ENCODE measurements around the gene DSCAM. TPM values are rescaled to one million over a fixed set of nuclear protein-coding genes. Genes with fewer than 3 reads are reported as not detected.

DSCAM gene
- total RNA-seq, 6 experiments from 2014 or later = 1.0 to 1.3 (median 1.1) TPM

DNA sequence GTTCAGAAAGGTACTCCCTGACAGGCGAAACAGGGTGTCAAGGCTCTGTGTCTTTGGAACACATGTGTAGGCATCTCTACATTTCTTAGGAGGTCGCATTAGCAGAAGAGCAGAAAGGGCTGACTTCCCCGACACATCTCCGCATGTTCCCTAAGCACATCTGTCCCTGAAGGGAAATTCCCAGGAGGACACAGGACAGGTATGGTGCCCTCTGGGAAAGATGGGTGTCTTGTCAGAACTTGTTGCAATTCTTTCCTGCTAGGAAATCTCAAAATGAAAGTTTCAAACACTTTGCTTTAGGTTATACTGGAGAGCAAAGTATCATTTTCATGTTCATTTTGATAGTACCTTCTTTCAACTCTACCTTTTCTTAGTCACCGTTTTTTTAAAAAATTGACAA is 2.0 kb downstream of the DSCAM start:
- H3K4me3 Mint-ChIP-seq = peak overlapping the region; percentile 86
- peaks cover 7% of the 10 kb centered on the region; the same call in 1 of the 2 replicates for H3K9me3 Mint-ChIP-seq
- H3K27me3 Mint-ChIP-seq (ENCODE audit: insufficient read depth) = peaks cover 5% of the 10 kb centered on the region
- no peaks in the 10 kb centered on the region for H3K36me3 Mint-ChIP-seq (ENCODE audit: low read depth)
- DNase-seq = no peak
- peaks cover 59% of the 10 kb centered on the region for H3K4me1 Mint-ChIP-seq (ENCODE audit: low read depth)
- H3K27ac Mint-ChIP-seq = peak overlapping the region; percentile 92
- TF ChIP-seq, protein P1, sequence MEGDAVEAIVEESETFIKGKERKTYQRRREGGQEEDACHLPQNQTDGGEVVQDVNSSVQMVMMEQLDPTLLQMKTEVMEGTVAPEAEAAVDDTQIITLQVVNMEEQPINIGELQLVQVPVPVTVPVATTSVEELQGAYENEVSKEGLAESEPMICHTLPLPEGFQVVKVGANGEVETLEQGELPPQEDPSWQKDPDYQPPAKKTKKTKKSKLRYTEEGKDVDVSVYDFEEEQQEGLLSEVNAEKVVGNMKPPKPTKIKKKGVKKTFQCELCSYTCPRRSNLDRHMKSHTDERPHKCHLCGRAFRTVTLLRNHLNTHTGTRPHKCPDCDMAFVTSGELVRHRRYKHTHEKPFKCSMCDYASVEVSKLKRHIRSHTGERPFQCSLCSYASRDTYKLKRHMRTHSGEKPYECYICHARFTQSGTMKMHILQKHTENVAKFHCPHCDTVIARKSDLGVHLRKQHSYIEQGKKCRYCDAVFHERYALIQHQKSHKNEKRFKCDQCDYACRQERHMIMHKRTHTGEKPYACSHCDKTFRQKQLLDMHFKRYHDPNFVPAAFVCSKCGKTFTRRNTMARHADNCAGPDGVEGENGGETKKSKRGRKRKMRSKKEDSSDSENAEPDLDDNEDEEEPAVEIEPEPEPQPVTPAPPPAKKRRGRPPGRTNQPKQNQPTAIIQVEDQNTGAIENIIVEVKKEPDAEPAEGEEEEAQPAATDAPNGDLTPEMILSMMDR (IDR thresholded peaks at IDR 0.05) = no peak

DNA sequence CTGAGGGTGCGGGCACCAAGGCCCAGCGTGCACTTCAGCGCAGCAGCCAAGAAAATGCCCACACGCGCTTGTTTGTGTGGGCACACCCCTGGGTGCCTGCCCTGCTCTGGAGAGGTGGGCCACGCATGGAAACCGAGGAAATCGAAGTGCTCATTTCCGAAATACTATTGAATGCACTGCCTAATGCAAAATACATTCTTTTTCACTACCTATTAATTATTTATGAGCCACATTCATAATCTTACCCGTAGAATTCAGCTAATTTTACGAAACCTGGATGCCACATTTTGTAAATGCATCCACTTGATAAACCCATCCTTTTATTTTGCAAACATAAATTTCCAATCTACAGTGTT is 4.8 kb downstream of the DSCAM start:
- Mint-ChIP-seq H3K4me3 (peak overlapping the region; percentile 90), H3K27ac (no peak overlapping the region), H3K36me3 (ENCODE audit: low read depth) (peaks cover 6% of the 10 kb centered on the region; the same call in 1 of the 2 replicates), H3K9me3 (peaks cover under 1% of the 10 kb centered on the region; the same call in 1 of the 2 replicates), H3K27me3 (ENCODE audit: insufficient read depth) (peaks cover 5% of the 10 kb centered on the region), H3K4me1 (ENCODE audit: low read depth) (peaks cover 75% of the 10 kb centered on the region)
- TF ChIP-seq, protein P1 (IDR thresholded peaks at IDR 0.05) = peak; percentile 9; the same call in 1 of the 2 replicates
- DNase-seq = no peak

DNA sequence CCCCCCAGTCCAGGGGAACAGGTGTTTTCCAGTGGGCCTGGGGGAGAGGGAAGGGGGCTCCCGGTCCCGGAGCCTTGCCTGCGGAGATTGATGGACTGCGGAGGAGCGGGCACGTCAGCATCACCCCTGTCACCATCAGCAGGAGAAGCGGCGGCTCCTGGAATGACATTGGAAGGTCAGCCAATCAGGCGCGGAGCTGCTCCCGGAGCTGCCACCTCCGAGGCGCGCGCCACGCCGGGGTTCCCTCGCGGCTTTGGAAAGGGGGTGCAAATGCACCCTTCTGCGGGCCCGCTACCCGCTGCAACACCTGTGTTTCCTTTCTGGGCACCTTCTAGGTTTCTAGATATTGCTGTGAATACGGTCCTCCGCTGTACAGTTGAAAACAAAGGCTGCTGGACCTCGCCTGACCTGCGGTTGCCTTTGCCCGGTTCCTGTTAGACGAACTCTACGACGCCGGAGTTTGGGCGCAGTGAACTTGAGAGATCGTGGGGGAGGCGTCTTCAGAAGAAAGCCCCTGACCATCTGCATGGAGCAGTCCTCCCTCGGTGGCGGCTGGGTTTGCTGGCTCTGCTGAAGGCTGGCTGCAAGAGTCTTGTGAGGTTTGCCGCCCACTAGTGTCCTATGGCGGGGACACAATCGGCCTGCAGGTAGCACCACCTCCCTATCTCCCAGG is 5.3 kb downstream of the DSCAM start:
- Mint-ChIP-seq H3K27me3 (ENCODE audit: insufficient read depth) (peaks cover 5% of the 10 kb centered on the region), H3K4me1 (ENCODE audit: low read depth) (peaks cover 78% of the 10 kb centered on the region), H3K27ac (peak overlapping the region; percentile 67; the same call in 1 of the 2 replicates), H3K4me3 (peak overlapping the region; percentile 90), H3K36me3 (ENCODE audit: low read depth) (peaks cover 6% of the 10 kb centered on the region; the same call in 1 of the 2 replicates), H3K9me3 (peaks cover under 1% of the 10 kb centered on the region)
- peak; percentile 24 for DNase-seq
- TF ChIP-seq, protein P1 (IDR thresholded peaks at IDR 0.05) = peak; percentile 70

DNA sequence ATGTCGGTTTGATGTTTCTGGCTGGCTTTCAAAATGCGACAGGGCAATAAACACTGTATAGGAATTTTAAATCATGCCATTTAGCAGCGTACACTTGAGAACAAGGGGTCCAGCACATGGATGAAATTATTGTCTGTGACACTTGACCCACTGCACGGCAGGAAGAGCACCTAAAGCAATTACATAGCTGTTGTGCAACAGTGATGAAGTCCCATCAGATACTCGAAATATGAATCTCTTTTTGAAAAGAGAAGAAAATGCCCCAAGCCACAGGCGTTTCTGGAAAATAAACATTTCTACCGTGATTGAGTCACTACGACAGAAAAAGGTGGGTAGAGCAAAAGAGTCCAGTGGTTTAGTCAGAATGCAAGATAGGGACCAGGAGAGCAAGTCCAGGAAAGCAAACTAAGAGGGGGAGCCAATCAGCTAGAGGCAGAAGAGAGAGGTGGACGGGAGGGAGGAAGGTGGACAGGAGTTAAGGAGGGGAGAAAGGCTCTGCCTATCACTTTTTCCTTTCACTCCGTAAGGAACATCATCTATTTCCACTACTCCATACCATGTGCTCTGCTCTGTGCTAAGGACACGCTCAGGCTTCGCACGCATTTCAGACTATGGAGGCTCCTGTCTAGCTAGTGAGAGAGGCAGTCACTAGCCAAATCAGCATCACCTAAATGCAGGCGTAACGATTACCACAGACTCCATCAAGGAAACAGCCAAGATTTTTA is 6.4 kb downstream of the DSCAM start:
- TF ChIP-seq, protein P1 (IDR thresholded peaks at IDR 0.05) = no peak
- DNase-seq = peak; percentile 9
- Mint-ChIP-seq H3K4me1 (ENCODE audit: low read depth) (peaks cover 87% of the 10 kb centered on the region), H3K36me3 (ENCODE audit: low read depth) (peaks cover 6% of the 10 kb centered on the region; the same call in 1 of the 2 replicates), H3K4me3 (peak overlapping the region; percentile 90), H3K27ac (peak overlapping the region; percentile 67), H3K9me3 (peaks cover 6% of the 10 kb centered on the region), H3K27me3 (ENCODE audit: insufficient read depth) (peaks cover 5% of the 10 kb centered on the region)

DNA sequence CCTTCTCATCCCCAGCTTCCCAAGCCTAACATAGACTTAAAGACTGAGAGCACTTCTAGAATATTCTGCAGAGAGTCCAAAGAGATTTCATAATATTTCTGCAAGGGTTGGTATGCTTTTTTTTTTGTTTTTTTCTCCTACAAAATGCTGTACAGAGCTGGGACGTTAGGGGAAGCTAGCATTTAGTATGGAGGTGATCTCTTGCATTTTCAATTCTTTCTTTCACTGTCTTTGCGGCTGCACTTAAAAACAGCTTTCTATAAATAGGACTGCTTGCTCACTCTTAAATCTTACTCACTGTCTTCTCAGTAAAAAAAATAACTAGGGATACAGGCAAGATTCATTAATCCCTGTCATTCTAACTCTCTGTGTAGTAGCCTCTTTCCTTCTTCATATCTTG is 7.4 kb downstream of the DSCAM start:
- H3K36me3 Mint-ChIP-seq (ENCODE audit: low read depth) = peaks cover 6% of the 10 kb centered on the region; the same call in 1 of the 2 replicates
- peak overlapping the region; percentile 90 for H3K4me3 Mint-ChIP-seq
- TF ChIP-seq, protein P1 (IDR thresholded peaks at IDR 0.05) = no peak
- H3K27ac Mint-ChIP-seq = peak overlapping the region; percentile 67
- peaks cover 1% of the 10 kb centered on the region; the same call in 1 of the 2 replicates for H3K27me3 Mint-ChIP-seq (ENCODE audit: insufficient read depth)
- H3K9me3 Mint-ChIP-seq = peaks cover 6% of the 10 kb centered on the region
- H3K4me1 Mint-ChIP-seq (ENCODE audit: low read depth) = peaks cover 87% of the 10 kb centered on the region
- peak; percentile 39 for DNase-seq

Measured in HFFc6 (cell line).